HepG2 (cell line): ENCODE results near the gene NDE1. TPM values are rescaled to one million over a fixed set of nuclear protein-coding genes. Genes with fewer than 3 reads are reported as not detected.

ENCODE experiments used
- ATAC-seq: fragments of 200-7000 bp; cut with Tn5 transposase; 3 replicates; pipeline ENCODE4 v1.9.1; 2020; ENCODE audit warnings: mild to moderate bottlenecking, moderate library complexity
- BruUV-seq: library from RNA; stranded (reverse); fragments of 400-500 nt; replicated peaks from 2 replicates; lab custom pipeline; 2021; lab: Mats Ljungman, UMichigan
- CTCF ChIA-PET: fragments of 300-600 bp; formaldehyde crosslinking; extraction: SDS; loops from one replicate; lab custom pipeline; 2021; ENCODE audit warnings: low total read pairs, inconsistent platforms, low intra/inter-chr PET ratio; lab: Yijun Ruan, JAX
- POLR2A ChIA-PET: fragments of 350-600 bp; sonication (Branson Sonifier 250); formaldehyde crosslinking; loops from one replicate; lab custom pipeline; 2020; ENCODE audit warnings: antibody characterized with exemption, inconsistent platforms; lab: Yijun Ruan, JAX
- DNase-seq: peaks from one replicate; pipeline ENCODE4 v3.0.0-alpha.2; 2015; ENCODE audit warnings: low spot score
- FAIRE-seq: peaks from 3 replicates; lab custom pipeline; 2011; peaks lifted over from hg19 to GRCh38; lab: Jason Lieb, UNC
- H2AFZ ChIP-seq: one replicate; pipeline ENCODE4 v1.6.1; 2011; ENCODE audit warnings: low read length, inconsistent platforms
- H3K27ac ChIP-seq: fragments of 300-600 bp; 3 replicates; pipeline ENCODE4 v1.8.0; 2011; ENCODE audit warnings: mixed run types, mild to moderate bottlenecking, mixed read lengths, low read length, inconsistent platforms; ENCODE audit not compliant: insufficient read depth; ENCODE audit errors: extremely low read length
- H3K27me3 ChIP-seq, 2 experiments: fragments of 200-600 bp in 1 of 2; 2 replicates in 1 of 2; 3 replicates in 1 of 2; pipeline versions ENCODE4 v1.6.0 to v1.8.0; 2011; ENCODE audit warnings: low read length in 2 of 2, mild to moderate bottlenecking in 2 of 2, moderate library complexity in 2 of 2, inconsistent platforms in 1 of 2; ENCODE audit not compliant: insufficient read depth in 2 of 2, control insufficient read depth in 1 of 2
- H3K36me3 ChIP-seq, 2 experiments: fragments of 200-600 bp in 1 of 2; replicated peaks in 1 of 2; 2 replicates in 1 of 2; 3 replicates in 1 of 2; pipeline versions ENCODE4 v1.5.1 to v1.8.0; 2011; ENCODE audit warnings: low read length in 2 of 2, inconsistent platforms in 1 of 2; ENCODE audit not compliant: insufficient read depth in 2 of 2, control insufficient read depth in 1 of 2
- H3K4me1 ChIP-seq: 2 replicates; pipeline ENCODE4 v1.5.1; 2012; ENCODE audit warnings: low read length, inconsistent platforms; ENCODE audit not compliant: insufficient read depth
- H3K4me2 ChIP-seq: 2 replicates; pipeline ENCODE4 v1.6.0; 2011; ENCODE audit warnings: low read depth, low read length, inconsistent platforms
- H3K4me3 ChIP-seq, 3 experiments: fragments of 200-600 bp in 1 of 3; sonication (generic), shearing (Covaris generic) in 1 of 3; replicated peaks in 1 of 3; 2 replicates each; pipeline ENCODE4 v1.5.1; 2011 to 2016; ENCODE audit warnings: low read length in 3 of 3, inconsistent platforms in 2 of 3, low read depth in 2 of 3, mild to moderate bottlenecking in 2 of 3, control low read depth in 1 of 3, mixed read lengths in 1 of 3; ENCODE audit not compliant: insufficient read depth in 1 of 3
- H3K79me2 ChIP-seq: one replicate; pipeline ENCODE4 v1.6.1; 2011; ENCODE audit warnings: low read length, inconsistent platforms; ENCODE audit not compliant: insufficient read depth
- H3K9ac ChIP-seq: 2 replicates; pipeline ENCODE4 v1.6.0; 2011; ENCODE audit warnings: mild to moderate bottlenecking, low read depth, low read length, inconsistent platforms; ENCODE audit not compliant: insufficient read depth
- H3K9me3 ChIP-seq: 2 replicates; pipeline ENCODE4 v1.5.1; 2012; ENCODE audit warnings: mild to moderate bottlenecking, low read length
- H4K20me1 ChIP-seq: 2 replicates; pipeline ENCODE4 v1.6.0; 2011; ENCODE audit warnings: inconsistent platforms, mild to moderate bottlenecking, low read length, moderate library complexity; ENCODE audit not compliant: insufficient read depth
- ATF7 ChIP-seq, 2 experiments: fragments of 450-650 bp in 1 of 2; sonication (generic) in 1 of 2; formaldehyde crosslinking in 1 of 2; IDR thresholded peaks; 2 replicates each; pipeline versions ENCODE4 v1.4.0 to v1.6.1; 2016 to 2020; ENCODE audit warnings: antibody characterized with exemption in 1 of 2, mild to moderate bottlenecking in 1 of 2, missing genetic modification reagents in 1 of 2
- CEBPB ChIP-seq: IDR thresholded peaks from 2 replicates; pipeline ENCODE4 v1.6.1; 2011; ENCODE audit warnings: low read depth, low read length, improper control_type of control experiment, borderline replicate concordance
- SP4 ChIP-seq: sonication (generic); formaldehyde crosslinking; IDR thresholded peaks from 2 replicates; pipeline ENCODE4 v1.8.1; 2023; ENCODE audit warnings: mild to moderate bottlenecking, missing genetic modification reagents
- TOPORS ChIP-seq: sonication (generic); formaldehyde crosslinking; IDR thresholded peaks from 2 replicates; pipeline ENCODE4 v1.8.0; 2023; ENCODE audit warnings: mild to moderate bottlenecking, missing genetic modification reagents
- ZBTB34 ChIP-seq: sonication (generic); formaldehyde crosslinking; IDR thresholded peaks from 2 replicates; pipeline ENCODE4 v1.8.0; 2022; ENCODE audit warnings: mild to moderate bottlenecking, missing genetic modification reagents
- ZKSCAN1 ChIP-seq: fragments of 150-350 bp; IDR thresholded peaks from 2 replicates; pipeline ENCODE4 v1.6.1; 2014; ENCODE audit warnings: low read length
- ZNF687 ChIP-seq: sonication (generic); formaldehyde crosslinking; IDR thresholded peaks from 2 replicates; pipeline ENCODE4 v1.5.1; 2020; ENCODE audit warnings: mild to moderate bottlenecking, missing genetic modification reagents, moderate library complexity
- ZSCAN31 ChIP-seq: sonication (generic); formaldehyde crosslinking; IDR thresholded peaks from 2 replicates; pipeline ENCODE4 v1.5.0; 2020; ENCODE audit warnings: low read depth, mild to moderate bottlenecking, missing genetic modification reagents
- WGBS: methylation state at CpG from one replicate; pipeline ENCODE4 v1.1.6; 2017; ENCODE audit warnings: low lambda C conversion rate; 5-methylcytosine and 5-hydroxymethylcytosine counted together
- in situ Hi-C: cut with HindIII; loops from 2 replicates; pipeline ENCODE4 v1.10.0; 2017; ENCODE audit warnings: low pct_unique_long_range_greater_than_20kb; ENCODE audit not compliant: extremely low pct_ligation_motif_present
- intact Hi-C: fragments of 100-400 bp; cut with micrococcal nuclease; formaldehyde crosslinking; loops from one replicate; pipeline ENCODE4 v1.10.0; 2022; ENCODE audit not compliant: unreplicated experiment
- polyA plus RNA-seq, 8 experiments: library from polyadenylated mRNA; depleted of rRNA in 3 of 8; stranded (reverse) in 7 of 8; unstranded in 1 of 8; fragments of >200 nt; fragmentation: Illumina TruSeq in 4 of 8; extraction: Trizol in 4 of 8; gene quantifications; 2 replicates each; pipeline versions ENCODE4 v1.2.1 to v1.2.3, GENCODE V29; 2011 to 2016; ENCODE audit warnings: low read depth in 4 of 8, missing spikeins in 1 of 8, mixed read lengths in 1 of 8; ENCODE audit not compliant: insufficient read depth in 1 of 8
- total RNA-seq, 5 experiments: library from RNA; depleted of rRNA; stranded (reverse); fragments of >200 nt; fragmentation: Illumina TruSeq; extraction: Trizol; gene quantifications; 2 replicates each; pipeline ENCODE4 v1.2.3, GENCODE V29; 2016; ENCODE audit warnings: low read depth in 1 of 5
- TF ChIP-seq, protein P1 (sequence below): IDR thresholded peaks from 2 replicates; pipeline ENCODE4 v1.6.1; 2016; ENCODE audit warnings: low read depth, control low read depth
- TF ChIP-seq, protein P2 (sequence below): sonication (generic); formaldehyde crosslinking; IDR thresholded peaks from 2 replicates; pipeline ENCODE4 v1.4.0; 2020; ENCODE audit warnings: mild to moderate bottlenecking, low read depth, missing genetic modification reagents
- TF ChIP-seq, protein P3 (sequence below): sonication (generic); formaldehyde crosslinking; IDR thresholded peaks from 2 replicates; pipeline ENCODE4 v1.4.0; 2020; ENCODE audit warnings: missing genetic modification reagents, mild to moderate bottlenecking, borderline replicate concordance

The NDE1 gene
- total and polyA plus RNA-seq, 2 of the 13 experiments (the other 11 are each of a cell fraction or from before 2014, with no cell fraction given): 40.9 to 72.5 TPM

DNA sequence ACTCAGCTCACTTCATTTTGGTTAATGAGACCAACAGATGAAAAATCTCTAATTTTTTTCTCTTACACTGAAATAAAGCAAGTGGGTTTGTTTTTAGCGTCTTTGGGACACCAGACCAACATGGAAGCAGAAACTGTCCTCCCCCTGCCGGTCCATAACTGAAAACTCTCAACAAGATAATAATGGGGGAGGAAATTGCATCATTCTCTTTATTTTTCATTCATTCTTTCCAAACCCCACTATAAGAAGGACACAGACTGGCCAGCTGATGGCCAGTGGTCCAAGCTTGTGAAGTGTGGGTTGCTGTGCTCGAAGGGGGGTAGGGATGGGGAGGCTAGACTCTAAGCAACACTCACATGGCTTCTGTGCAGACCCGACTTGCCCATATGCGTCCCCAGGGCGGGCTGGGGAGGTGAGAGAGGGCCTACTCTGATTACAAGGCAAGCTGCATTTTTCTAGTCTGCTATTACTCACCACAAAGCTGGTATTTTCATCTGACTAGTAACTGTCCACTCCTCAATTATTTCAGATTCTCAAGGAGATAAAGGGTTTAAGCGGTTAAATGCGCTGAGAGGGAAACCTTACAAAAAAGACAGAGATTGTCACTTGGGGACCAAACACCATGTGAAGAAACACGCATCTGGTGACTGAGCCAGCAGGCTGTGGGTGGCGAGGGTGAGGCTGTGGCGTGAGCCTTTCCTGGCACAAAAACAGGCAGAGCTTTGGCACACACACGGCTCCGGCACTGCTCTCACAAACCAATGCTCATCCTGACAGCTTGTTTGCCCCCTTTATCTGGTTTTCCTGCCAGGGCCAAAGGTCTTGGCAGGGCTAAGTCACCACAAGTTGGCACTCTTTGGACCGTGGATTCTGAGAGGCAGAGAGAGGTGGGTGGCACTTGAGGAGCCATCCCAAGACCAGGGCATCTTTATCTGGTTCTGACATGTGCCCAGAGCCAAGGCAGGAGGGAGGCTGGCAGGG, 45.3 kb upstream of the NDE1 start:
- in situ Hi-C loops: no loop called here
- FAIRE-seq (no peak), ATAC-seq (no peak), DNase-seq (no peak)
- BruUV-seq: no TSS peak
- 97% methylated on average over 14 of the region's 14 CpGs for WGBS
- ChIA-PET POLR2A (interaction anchor here (0.7 to 1.2 kb wide), 3 partner anchors 15 to 38 kb away, joined by 3 read pairs; partner anchors contain the start of gene MARF1), CTCF (no interaction called here)
- peaks cover 42 to 67% of the 10 kb centered on the region in 2 experiments for H3K36me3 ChIP-seq
- H3K79me2 ChIP-seq: no peaks in the 10 kb centered on the region
- no peaks in the 10 kb centered on the region for H4K20me1 ChIP-seq
- no peak overlapping the region for H3K9ac ChIP-seq
- H3K4me2 ChIP-seq: no peak overlapping the region
- intact Hi-C loops: no loop called here
- peaks cover 35% of the 10 kb centered on the region for H3K4me1 ChIP-seq
- no peak overlapping the region for H3K4me3 ChIP-seq
- no peak overlapping the region for H2AFZ ChIP-seq
- H3K27me3 ChIP-seq: no peaks in the 10 kb centered on the region
- no peak overlapping the region for H3K27ac ChIP-seq
- no peaks in the 10 kb centered on the region for H3K9me3 ChIP-seq
- TF ChIP-seq, protein P1, sequence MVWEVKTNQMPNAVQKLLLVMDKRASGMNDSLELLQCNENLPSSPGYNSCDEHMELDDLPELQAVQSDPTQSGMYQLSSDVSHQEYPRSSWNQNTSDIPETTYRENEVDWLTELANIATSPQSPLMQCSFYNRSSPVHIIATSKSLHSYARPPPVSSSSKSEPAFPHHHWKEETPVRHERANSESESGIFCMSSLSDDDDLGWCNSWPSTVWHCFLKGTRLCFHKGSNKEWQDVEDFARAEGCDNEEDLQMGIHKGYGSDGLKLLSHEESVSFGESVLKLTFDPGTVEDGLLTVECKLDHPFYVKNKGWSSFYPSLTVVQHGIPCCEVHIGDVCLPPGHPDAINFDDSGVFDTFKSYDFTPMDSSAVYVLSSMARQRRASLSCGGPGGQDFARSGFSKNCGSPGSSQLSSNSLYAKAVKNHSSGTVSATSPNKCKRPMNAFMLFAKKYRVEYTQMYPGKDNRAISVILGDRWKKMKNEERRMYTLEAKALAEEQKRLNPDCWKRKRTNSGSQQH: no peak
- TF ChIP-seq ZNF687 (CRISPR knock-in tag) (peak; percentile 34; the same call in 1 of the 2 replicates), ZBTB34 (CRISPR knock-in tag) (no peak), TOPORS (CRISPR knock-in tag) (no peak), ZSCAN31 (CRISPR knock-in tag) (no peak), ATF7 (IDR thresholded peaks at IDR 0.05) (peak; percentile 37; the same call in 1 of the 2 replicates), ATF7 (CRISPR knock-in tag; IDR thresholded peaks at IDR 0.05) (no peak), ZKSCAN1 (no peak), SP4 (CRISPR knock-in tag) (no peak), CEBPB (peak; percentile 48; the same call in 1 of the 2 replicates)
- TF ChIP-seq, protein P2, sequence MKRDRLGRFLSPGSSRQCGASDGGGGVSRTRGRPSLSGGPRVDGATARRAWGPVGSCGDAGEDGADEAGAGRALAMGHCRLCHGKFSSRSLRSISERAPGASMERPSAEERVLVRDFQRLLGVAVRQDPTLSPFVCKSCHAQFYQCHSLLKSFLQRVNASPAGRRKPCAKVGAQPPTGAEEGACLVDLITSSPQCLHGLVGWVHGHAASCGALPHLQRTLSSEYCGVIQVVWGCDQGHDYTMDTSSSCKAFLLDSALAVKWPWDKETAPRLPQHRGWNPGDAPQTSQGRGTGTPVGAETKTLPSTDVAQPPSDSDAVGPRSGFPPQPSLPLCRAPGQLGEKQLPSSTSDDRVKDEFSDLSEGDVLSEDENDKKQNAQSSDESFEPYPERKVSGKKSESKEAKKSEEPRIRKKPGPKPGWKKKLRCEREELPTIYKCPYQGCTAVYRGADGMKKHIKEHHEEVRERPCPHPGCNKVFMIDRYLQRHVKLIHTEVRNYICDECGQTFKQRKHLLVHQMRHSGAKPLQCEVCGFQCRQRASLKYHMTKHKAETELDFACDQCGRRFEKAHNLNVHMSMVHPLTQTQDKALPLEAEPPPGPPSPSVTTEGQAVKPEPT (CRISPR knock-in tag): no peak
- TF ChIP-seq, protein P3, sequence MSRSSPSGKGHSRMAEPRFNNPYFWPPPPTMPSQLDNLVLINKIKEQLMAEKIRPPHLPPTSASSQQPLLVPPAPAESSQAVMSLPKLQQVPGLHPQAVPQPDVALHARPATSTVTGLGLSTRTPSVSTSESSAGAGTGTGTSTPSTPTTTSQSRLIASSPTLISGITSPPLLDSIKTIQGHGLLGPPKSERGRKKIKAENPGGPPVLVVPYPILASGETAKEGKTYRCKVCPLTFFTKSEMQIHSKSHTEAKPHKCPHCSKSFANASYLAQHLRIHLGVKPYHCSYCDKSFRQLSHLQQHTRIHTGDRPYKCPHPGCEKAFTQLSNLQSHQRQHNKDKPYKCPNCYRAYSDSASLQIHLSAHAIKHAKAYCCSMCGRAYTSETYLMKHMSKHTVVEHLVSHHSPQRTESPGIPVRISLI (CRISPR knock-in tag): no peak
